Colonic mucosa (tissue), 4 donors: ENCODE data around the gene SMIM1. TPM values are rescaled to one million over a fixed set of nuclear protein-coding genes. Genes with fewer than 3 reads are reported as not detected.
"Not testable (repeated sequence)": the region's sequence is repeated elsewhere in the genome, so short reads cannot be mapped to it uniquely, and the experiment has no call there.

ENCODE experiments used
- DNase-seq: peaks from one replicate; pipeline ENCODE4 v3.0.0-alpha.2; 2020
- H3K27ac ChIP-seq: fragments of 200-600 bp; one replicate; pipeline ENCODE4 v1.8.0; 2021
- H3K27me3 ChIP-seq: fragments of 200-600 bp; one replicate; pipeline ENCODE4 v1.8.0; 2021
- H3K36me3 ChIP-seq: fragments of 200-600 bp; one replicate; pipeline ENCODE4 v1.8.0; 2021
- H3K4me1 ChIP-seq: fragments of 200-600 bp; one replicate; pipeline ENCODE4 v1.8.0; 2021; ENCODE audit warnings: mild to moderate bottlenecking
- H3K4me3 ChIP-seq: fragments of 200-600 bp; one replicate; pipeline ENCODE4 v1.8.0; 2021
- H3K9ac ChIP-seq, 2 donors: one replicate each; pipeline ENCODE4 v1.7.0; 2013; ENCODE audit warnings: control low read depth in 2 of 2, low read depth in 2 of 2, low read length in 2 of 2
- H3K9me3 ChIP-seq: fragments of 200-600 bp; one replicate; pipeline ENCODE4 v1.8.0; 2021
- CTCF ChIP-seq: fragments of 200-600 bp; IDR thresholded peaks from one replicate; pipeline ENCODE4 v1.8.0; 2022; ENCODE audit warnings: antibody characterized with exemption, mild to moderate bottlenecking
- intact Hi-C: fragments of 100-400 bp; cut with DNase I; formaldehyde crosslinking; loops from one replicate; pipeline ENCODE4 v1.14.1; 2022
- total RNA-seq, 2 donors: library from RNA; stranded (reverse); fragmentation: NEBNext Ultra II Directional in 1 of 2; extraction: Animal tissue kit (Norgen Biotek cat#: 25700) in 1 of 2; gene quantifications; one replicate each; pipeline ENCODE4 v1.2.1, GENCODE V29; 2021
- donor health status: healthy.
- donor health status: DM: no; HTN: no; CAD: no.
- donor health status: DM: no; HTN: no; CAD: no.

SMIM1 gene
- total RNA-seq, 2 donors from 2014 or later, result 1.9 to 2.4 TPM

- no peak for TF ChIP-seq CTCF
- Histone ChIP-seq H3K36me3 (no peaks in the 10 kb centered on the region), H3K27ac (no peak overlapping the region), H3K9ac (peak overlapping the region; percentile 81 to 89), H3K27me3 (no peaks in the 10 kb centered on the region), H3K4me1 (peaks cover 13% of the 10 kb centered on the region), H3K9me3 (no peaks in the 10 kb centered on the region), H3K4me3 (peak overlapping the region; percentile 86)
- intact Hi-C loops, result no loop called here
- DNase-seq, result no peak
Measured at GRCh38 chr1:3795453-3796214, 23.1 kb downstream of the SMIM1 start.

GRCh38 chr1:3796215-3797061 is 23.9 kb downstream of the SMIM1 start, which contains the start of gene LRRC47:
Gene LRRC47 (minus strand): TSS chr1:3796498. CDS start chr1:3796476, 22 bp downstream.
- intact Hi-C loops, result no loop called here
- Histone ChIP-seq H3K4me3 (peak within 1 kb of the TSS; percentile 86), H3K27me3 (no peaks in the 10 kb centered on the region), H3K27ac (peak within 1 kb of the TSS; percentile 28), H3K9me3 (no peaks in the 10 kb centered on the region), H3K36me3 (no peaks in the 10 kb centered on the region), H3K9ac (peak within 1 kb of the TSS; percentile 81 to 89), H3K4me1 (peaks cover 13% of the 10 kb centered on the region)
- TF ChIP-seq CTCF, result no peak
- peak; percentile 94 for DNase-seq

GRCh38 chr1:3799976-3800685 is 27.6 kb downstream of the SMIM1 start:
- DNase-seq, result no peak

DNA sequence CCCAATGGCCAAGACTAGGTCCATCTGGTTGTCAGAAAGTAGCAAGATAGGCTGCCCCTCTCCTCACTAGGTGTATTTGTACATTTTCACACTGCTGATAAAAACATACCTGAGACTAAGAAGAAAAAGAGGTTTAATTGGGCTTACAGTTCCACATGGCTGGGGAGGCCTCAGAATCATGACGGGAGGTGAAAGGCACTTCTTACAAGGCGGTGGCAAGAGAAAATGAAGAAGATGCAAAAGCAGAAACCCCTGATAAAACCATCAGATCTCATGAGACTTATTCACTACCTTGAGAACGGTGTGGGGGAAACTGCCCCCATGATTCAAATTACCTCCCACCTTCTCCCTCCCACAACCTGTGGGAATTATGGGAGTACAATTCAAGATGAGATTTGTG is 28.2 kb downstream of the SMIM1 start:
- H3K4me3 ChIP-seq, H3K4me1 ChIP-seq, DNase-seq, H3K27me3 ChIP-seq, H3K27ac ChIP-seq, H3K36me3 ChIP-seq, H3K9ac ChIP-seq, intact Hi-C loops, H3K9me3 ChIP-seq: not testable (repeated sequence)

More at GRCh38 chr1:3799976-3800685, 27.6 kb downstream of the SMIM1 start:
- intact Hi-C loops, result no loop called here
- no peaks in the 10 kb centered on the region for H3K9me3 ChIP-seq
- H3K4me3 ChIP-seq, result no peak overlapping the region
- no peaks in the 10 kb centered on the region for H3K36me3 ChIP-seq
- no peaks in the 10 kb centered on the region for H3K27me3 ChIP-seq
- H3K4me1 ChIP-seq, result peaks cover 2% of the 10 kb centered on the region
- H3K27ac ChIP-seq, result no peak overlapping the region
- H3K9ac ChIP-seq, result no peak overlapping the region
- no peak for TF ChIP-seq CTCF

DNA sequence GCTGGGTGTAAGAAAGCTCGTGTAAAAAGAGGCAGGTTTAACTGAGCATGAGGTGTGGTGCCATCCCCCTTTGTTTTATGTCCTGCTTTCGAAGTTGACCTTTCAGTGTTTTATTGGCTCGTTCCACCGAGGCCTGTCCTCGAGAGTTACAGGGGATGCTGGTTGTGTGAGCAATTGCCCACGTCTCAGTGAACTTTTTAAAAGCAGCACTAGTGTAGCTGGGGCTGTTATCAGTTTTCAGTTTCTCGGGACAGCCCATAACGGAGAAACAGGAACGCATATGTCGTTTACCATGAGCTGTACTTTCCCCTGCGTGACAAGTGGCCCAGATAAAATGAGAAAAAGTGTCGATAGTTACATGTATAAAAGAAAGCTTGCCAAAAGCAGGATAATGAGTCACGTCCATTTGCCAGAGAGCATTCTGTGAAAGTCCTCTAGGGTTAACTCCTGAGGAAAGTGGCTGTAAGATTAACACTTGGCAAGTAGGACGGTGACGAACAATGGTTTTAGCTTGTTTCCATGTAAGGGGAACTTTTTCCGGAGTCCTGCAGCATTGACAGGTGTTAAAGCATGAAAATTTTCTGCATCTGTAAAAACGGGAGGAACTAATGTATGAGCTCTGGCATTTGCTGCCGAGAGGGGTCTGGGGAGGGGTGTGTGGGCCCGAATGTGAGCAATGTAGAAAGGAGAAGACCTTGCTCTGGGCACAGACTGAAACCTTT is 31.5 kb downstream of the SMIM1 start:
- H3K9ac ChIP-seq, result no peak overlapping the region
- no peak for TF ChIP-seq CTCF
- H3K4me3 ChIP-seq, result no peak overlapping the region
- no peak for DNase-seq
- H3K36me3 ChIP-seq, result no peaks in the 10 kb centered on the region
- intact Hi-C loops, result no loop called here
- no peaks in the 10 kb centered on the region for H3K4me1 ChIP-seq
- no peaks in the 10 kb centered on the region for H3K9me3 ChIP-seq
- no peak overlapping the region for H3K27ac ChIP-seq
- H3K27me3 ChIP-seq, result no peaks in the 10 kb centered on the region

DNA sequence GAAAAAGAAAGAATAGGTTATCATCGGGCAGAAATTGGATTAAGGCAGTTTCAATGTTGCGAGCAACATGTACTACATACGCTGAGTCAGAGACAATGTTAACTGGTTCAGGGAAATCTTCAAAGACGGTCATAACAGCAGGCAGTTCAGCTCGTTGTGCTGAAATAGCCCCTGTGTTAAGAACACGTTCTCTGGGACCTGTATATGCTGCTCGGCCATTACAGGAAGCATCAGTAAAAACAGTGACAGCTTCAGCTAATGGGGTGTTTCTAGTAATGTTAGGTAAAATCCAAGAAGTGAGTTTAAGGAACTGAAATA is 32.0 kb downstream of the SMIM1 start:
- H3K9ac ChIP-seq, H3K9me3 ChIP-seq, H3K27ac ChIP-seq, H3K4me3 ChIP-seq, H3K4me1 ChIP-seq, H3K36me3 ChIP-seq, H3K27me3 ChIP-seq, intact Hi-C loops, DNase-seq: not testable (repeated sequence)
